T-helper 1 cell treated with Interleukin-12 subunit alpha and Interleukin-12 subunit beta and Interleukin-4 antibody, amounts not matched to agents 30 ng/mL and 1 ng/mL, for 36 hours (primary cell): ENCODE results near the gene RHOBTB3. TPM values are rescaled to one million over a fixed set of nuclear protein-coding genes. Genes with fewer than 3 reads are reported as not detected.
"Not testable (repeated sequence)": the region's sequence is repeated elsewhere in the genome, so short reads cannot be mapped to it uniquely, and the experiment has no call there.

Experiments
- intact Hi-C: fragments of 100-400 bp; cut with micrococcal nuclease; formaldehyde crosslinking; loops from one replicate; pipeline ENCODE4 v1.15.1; 2024
- total RNA-seq: library from RNA; stranded (reverse); gene quantifications from 2 replicates; pipeline ENCODE4 v1.2.3, GENCODE V29; 2022

Gene RHOBTB3
- total RNA-seq, 1 donor from 2014 or later: 0.37 TPM

- intact Hi-C loops: no loop called here
Observed at GRCh38 chr5:95836544-95836943, 105.4 kb downstream of the RHOBTB3 start.

DNA sequence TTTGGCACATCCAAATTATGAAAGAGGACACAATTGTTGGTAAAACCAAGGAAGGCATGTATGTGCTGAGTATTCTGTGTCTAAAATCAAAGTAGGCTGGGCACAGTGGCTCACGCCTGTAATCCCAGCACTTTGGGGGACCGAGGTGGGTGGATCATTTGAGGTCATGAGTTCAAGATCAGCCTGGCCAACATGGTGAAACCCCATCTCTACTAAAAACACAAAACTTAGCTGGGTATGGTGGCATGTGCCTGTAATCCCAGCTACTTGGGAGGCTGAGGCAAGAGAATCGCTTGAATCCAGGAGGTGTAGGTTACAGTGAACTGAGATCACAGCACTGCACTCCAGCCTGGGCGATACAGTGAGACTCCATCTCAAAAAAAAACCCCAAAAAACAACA, 105.8 kb downstream of the RHOBTB3 start:
- intact Hi-C loops: not testable (repeated sequence)

DNA sequence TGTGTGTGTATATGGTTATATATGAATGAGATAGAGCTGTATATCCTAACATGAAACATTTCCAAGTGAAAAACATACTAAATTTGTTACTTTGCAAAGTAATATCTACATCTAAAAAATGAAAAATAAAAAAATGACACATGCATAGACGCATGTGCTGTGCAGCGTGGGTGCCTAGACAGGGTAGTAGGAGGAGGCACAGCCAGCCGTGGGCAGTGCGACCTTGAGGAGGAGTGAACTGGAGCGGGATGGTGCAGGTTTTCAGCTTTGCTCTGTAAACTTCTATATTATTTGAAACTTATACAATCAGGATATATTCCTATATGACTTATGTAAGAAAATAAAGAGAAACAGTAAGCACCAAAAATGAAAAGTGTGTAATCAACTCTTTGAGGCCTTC, 106.4 kb downstream of the RHOBTB3 start:
- intact Hi-C loops: no loop called here

GRCh38 chr5:95838001-95838520, 106.9 kb downstream of the RHOBTB3 start:
- intact Hi-C loops: no loop called here

- intact Hi-C loops: no loop called here
Observed at GRCh38 chr5:95838556-95838955, 107.4 kb downstream of the RHOBTB3 start.

- intact Hi-C loops: loop anchor here (10.0 kb wide), 1 partner anchor 555 kb away; the partner anchor contains the start of gene MCTP1
Observed at GRCh38 chr5:95839658-95840057, 108.5 kb downstream of the RHOBTB3 start.

GRCh38 chr5:95840956-95841705, 110.0 kb downstream of the RHOBTB3 start:
- intact Hi-C loops: loop anchor here (10.0 kb wide), 1 partner anchor 556 kb away; the partner anchor contains the start of gene MCTP1

DNA sequence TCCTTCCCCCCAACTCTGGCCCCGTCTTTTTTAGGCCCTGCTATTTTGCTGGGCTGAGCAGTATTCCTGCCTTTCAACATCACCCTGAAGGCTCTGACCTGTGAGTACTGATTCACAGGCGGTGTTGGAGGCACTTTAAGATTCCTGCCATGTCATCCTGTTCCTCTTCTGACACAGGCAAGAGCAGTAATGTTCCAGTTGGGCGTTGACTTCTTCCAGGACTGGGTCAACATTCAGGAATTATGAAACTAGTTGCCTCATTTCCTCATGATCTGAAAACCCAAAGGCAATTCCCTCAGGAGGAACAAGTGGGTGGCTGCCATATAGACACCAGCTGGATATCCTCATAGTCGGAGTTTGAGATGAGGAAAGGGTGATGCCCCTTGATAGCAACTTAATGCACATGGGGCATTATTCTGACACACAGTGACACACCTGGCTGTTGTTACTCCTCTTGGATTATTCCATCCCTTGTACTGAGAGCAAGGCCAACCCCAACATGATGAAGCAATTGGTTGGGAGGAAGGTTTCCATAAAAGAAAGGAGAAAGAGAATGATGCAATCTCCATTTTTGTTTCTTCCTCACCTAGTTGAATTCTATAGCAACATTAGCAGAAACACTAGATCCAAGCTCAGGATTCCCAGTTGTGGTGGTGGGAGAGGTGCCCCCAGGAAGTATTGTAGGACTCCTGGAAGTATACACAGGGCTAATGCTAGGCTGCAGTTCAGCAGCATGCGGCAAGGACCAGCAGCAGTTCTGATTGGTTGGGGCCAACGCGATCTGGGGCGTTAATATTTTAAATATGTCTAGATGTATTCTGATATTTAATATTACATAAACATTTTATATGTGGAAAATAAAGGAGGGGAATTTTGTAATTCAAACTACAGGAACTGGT, 111.0 kb downstream of the RHOBTB3 start:
- intact Hi-C loops: loop anchor here (10.0 kb wide), 1 partner anchor 557 kb away; the partner anchor contains the start of gene MCTP1

- intact Hi-C loops: loop anchor here (1.0 to 10.0 kb wide), 5 partner anchors 8 to 558 kb away; partner anchors contain the start of genes GLRX and MCTP1
Observed at GRCh38 chr5:95842854-95843544, 111.9 kb downstream of the RHOBTB3 start.

- intact Hi-C loops: loop anchor here (1.0 to 10.0 kb wide), 5 partner anchors 8 to 559 kb away; partner anchors contain the start of genes GLRX and MCTP1
Observed at GRCh38 chr5:95843733-95844223, 112.6 kb downstream of the RHOBTB3 start.

GRCh38 chr5:95845391-95845790, 114.3 kb downstream of the RHOBTB3 start:
- intact Hi-C loops: loop anchor here (10.0 kb wide), 1 partner anchor 561 kb away; the partner anchor contains the start of gene MCTP1

Other genes with a start within 250 kb of the RHOBTB3 start
- gene SKIC3, start 176.4 kb upstream of the RHOBTB3 start, total RNA-seq: 69.7 and 72.6 TPM in 2 replicates
- 4.4 and 4.8 TPM in 2 replicates for gene ARSK, start 176.2 kb upstream of the RHOBTB3 start, total RNA-seq
- 0.22 and 0.54 TPM in 2 replicates for gene GPR150, start 111.2 kb upstream of the RHOBTB3 start, total RNA-seq
- gene RFESD, start 84.6 kb upstream of the RHOBTB3 start, total RNA-seq: 2.6 and 3.0 TPM in 2 replicates
- not detected in 2 replicates for gene SPATA9, start 48.3 kb upstream of the RHOBTB3 start, total RNA-seq
- gene GLRX, start 91.4 kb downstream of the RHOBTB3 start, total RNA-seq: 56.4 and 65.9 TPM in 2 replicates
- 84.3 and 87.9 TPM in 2 replicates for gene ELL2, start 230.5 kb downstream of the RHOBTB3 start, total RNA-seq